Measurements from ENCODE around the gene TRIM22.
"Not testable (repeated sequence)": the region's sequence is repeated elsewhere in the genome, so short reads cannot be mapped to it uniquely, and the experiment has no call there.

The TRIM22 gene

GRCh38 chr11:5691964-5692361 is 2.4 kb downstream of the TRIM22 start:
- DNase-seq, result no peak

- no peak for DNase-seq
Observed at GRCh38 chr11:5694642-5695041, 5.1 kb downstream of the TRIM22 start.

GRCh38 chr11:5695580-5695979 is 6.0 kb downstream of the TRIM22 start:
- DNase-seq, result no peak

GRCh38 chr11:5696210-5696609 is 6.6 kb downstream of the TRIM22 start:
- no peak for DNase-seq

- no peak for DNase-seq
Observed at GRCh38 chr11:5698281-5698680, 8.7 kb downstream of the TRIM22 start.

- no peak for DNase-seq
Observed at GRCh38 chr11:5700421-5701054, 10.9 kb downstream of the TRIM22 start.

GRCh38 chr11:5701055-5701577 is 11.5 kb downstream of the TRIM22 start:
- DNase-seq, result no peak

GRCh38 chr11:5703741-5704536 is 14.3 kb downstream of the TRIM22 start:
- no peak for DNase-seq

GRCh38 chr11:5705688-5706087 is 16.1 kb downstream of the TRIM22 start:
- DNase-seq, result no peak

- no peak for DNase-seq
Observed at GRCh38 chr11:5712507-5712906, 22.9 kb downstream of the TRIM22 start.

GRCh38 chr11:5713695-5714094 is 24.1 kb downstream of the TRIM22 start:
- DNase-seq, result no peak

- not testable (repeated sequence) for DNase-seq
Observed at GRCh38 chr11:5716518-5716917, 26.9 kb downstream of the TRIM22 start.

GRCh38 chr11:5719703-5720495 is 30.3 kb downstream of the TRIM22 start:
- DNase-seq, result no peak

- DNase-seq, result no peak
Observed at GRCh38 chr11:5722622-5723021, 33.0 kb downstream of the TRIM22 start.

- DNase-seq, result no peak
Observed at GRCh38 chr11:5726351-5726750, 36.8 kb downstream of the TRIM22 start.

GRCh38 chr11:5727691-5728090 is 38.1 kb downstream of the TRIM22 start:
- no peak for DNase-seq

- DNase-seq, result no peak
Observed at GRCh38 chr11:5736396-5736795, 46.8 kb downstream of the TRIM22 start, which contains the start of gene OR56B1. OR56B1 (plus strand) TSS chr11:5736448; CDS start chr11:5736517, 69 bp downstream.

GRCh38 chr11:5737091-5737490 is 47.5 kb downstream of the TRIM22 start:
- no peak for DNase-seq

- DNase-seq, result no peak
Observed at GRCh38 chr11:5737670-5738392, 48.2 kb downstream of the TRIM22 start.

GRCh38 chr11:5738431-5738830 is 48.8 kb downstream of the TRIM22 start:
- DNase-seq, result no peak

GRCh38 chr11:5746614-5747013 is 57.0 kb downstream of the TRIM22 start:
- DNase-seq, result no peak

- no peak for DNase-seq
Observed at GRCh38 chr11:5749836-5750235, 60.2 kb downstream of the TRIM22 start.

GRCh38 chr11:5753943-5754342 is 64.4 kb downstream of the TRIM22 start, which contains the start of gene OR52N4:
OR52N4 (plus strand) TSS chr11:5754243; CDS start chr11:5754741, 498 bp downstream.
- DNase-seq, result no peak

All from CD4-positive, alpha-beta T cell treated with Interferon gamma for 1 hour (primary cell).